Upper lobe of left lung (tissue), 6 donors: ENCODE data around the gene C16orf95. TPM values are rescaled to one million over a fixed set of nuclear protein-coding genes. Genes with fewer than 3 reads are reported as not detected.

ENCODE experiments used
- ATAC-seq, 2 donors: fragments of 200-7000 bp; cut with Tn5 transposase; one replicate each; pipeline ENCODE4 v1.9.1; 2022; ENCODE audit warnings: mild to moderate bottlenecking in 2 of 2, moderate library complexity in 2 of 2; ENCODE audit not compliant: low FRiP score in 2 of 2
- DNase-seq, 2 donors: peaks; one replicate each; pipeline ENCODE4 v3.0.0-alpha.2; 2019 to 2020
- H3K27ac ChIP-seq, 4 donors: fragments of 200-600 bp; sonication (generic); one replicate each; pipeline ENCODE4 v1.5.1; 2016 to 2019
- H3K27me3 ChIP-seq, 4 donors: fragments of 200-600 bp; sonication (generic); one replicate each; pipeline ENCODE4 v1.5.1; 2017 to 2019
- H3K36me3 ChIP-seq, 4 donors: fragments of 200-600 bp; sonication (generic); one replicate each; pipeline ENCODE4 v1.5.1; 2016 to 2019
- H3K4me1 ChIP-seq, 4 donors: fragments of 200-600 bp; sonication (generic); one replicate each; pipeline ENCODE4 v1.5.1; 2018 to 2019
- H3K4me3 ChIP-seq, 4 donors: fragments of 200-600 bp; sonication (generic); one replicate each; pipeline ENCODE4 v1.5.1; 2017 to 2019; ENCODE audit warnings: mild to moderate bottlenecking in 2 of 4, moderate library complexity in 1 of 4
- H3K9me3 ChIP-seq, 4 donors: fragments of 200-600 bp; sonication (generic); one replicate each; pipeline ENCODE4 v1.5.1; 2018 to 2019
- CTCF ChIP-seq, 6 experiments: fragments of 450-650 bp in 4 of 6; fragments of 200-600 bp in 2 of 6; sonication (generic) in 2 of 6; IDR thresholded peaks; one replicate each; pipeline ENCODE4 v1.5.1; 2016 to 2019; ENCODE audit warnings: antibody characterized with exemption in 6 of 6
- EP300 ChIP-seq, 4 donors: sonication (generic); formaldehyde crosslinking; IDR thresholded peaks; one replicate each; pipeline ENCODE4 v1.5.1; 2017; ENCODE audit warnings: antibody characterized with exemption in 4 of 4, control low read depth in 2 of 4
- POLR2A ChIP-seq, 4 donors: fragments of 450-650 bp; IDR thresholded peaks; one replicate each; pipeline ENCODE4 v1.5.1; 2016 to 2017; ENCODE audit warnings: antibody characterized with exemption in 4 of 4, mild to moderate bottlenecking in 2 of 4
- POLR2AphosphoS5 ChIP-seq, 2 donors: sonication (generic); formaldehyde crosslinking; IDR thresholded peaks; one replicate each; pipeline ENCODE4 v1.5.1; 2017; ENCODE audit warnings: antibody characterized with exemption in 2 of 2
- WGBS, 2 donors: methylation state at CpG; one replicate each; pipeline ENCODE4 v1.1.5; 2017 to 2018; 5-methylcytosine and 5-hydroxymethylcytosine counted together
- small RNA-seq, 4 donors: library from RNA; depleted of rRNA; stranded (forward); fragments of <200 nt; gene quantifications; one replicate each; pipeline ENCODE3, GENCODE V24; 2016
- total RNA-seq, 6 donors: library from RNA; depleted of rRNA in 4 of 6; stranded (reverse); fragments of >200 nt in 4 of 6; gene quantifications; one replicate each; pipeline versions ENCODE4 v1.1.0 to v1.2.1, GENCODE V29; 2016 to 2021
- donor health status: DM: no; HTN: no; CAD: no; lungs with moderate emphysema.
- donor health status: DM: no; HTN: yes; CAD: no; lungs with severe emphysema.

Gene C16orf95
- total RNA-seq, 6 donors from 2014 or later: 1.8 to 9.4 (median 3.4) TPM

DNA sequence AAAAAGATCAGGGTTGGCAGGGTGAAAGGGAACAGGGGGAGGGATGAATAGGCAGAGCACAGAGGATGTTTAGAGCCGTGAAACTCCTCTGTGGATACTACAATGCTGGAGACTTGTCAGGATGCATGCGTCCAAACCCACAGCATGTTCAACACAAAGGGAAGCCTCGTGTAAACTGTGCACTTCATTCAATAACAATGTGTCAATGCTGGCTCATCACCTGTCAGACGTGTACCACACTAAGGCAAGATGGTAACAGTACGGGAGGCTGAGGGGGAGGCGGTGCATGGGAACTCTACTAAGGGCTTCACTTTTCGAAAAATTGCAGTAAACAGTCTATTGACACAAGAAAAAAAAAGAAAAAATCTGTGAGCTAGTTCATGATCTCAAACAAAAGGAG, 63.7 kb downstream of the C16orf95 start:
- TF ChIP-seq POLR2AphosphoS5 (IDR thresholded peaks at IDR 0.05) (no peak), EP300 (IDR thresholded peaks at IDR 0.05) (no peak), CTCF (IDR thresholded peaks at IDR 0.05) (no peak), POLR2A (IDR thresholded peaks at IDR 0.05) (no peak)
- Histone ChIP-seq H3K4me3 (no peak overlapping the region), H3K27ac (no peak overlapping the region), H3K4me1 (no peaks in the 10 kb centered on the region), H3K36me3 (no peaks in the 10 kb centered on the region), H3K27me3 (no peaks in the 10 kb centered on the region), H3K9me3 (no peaks in the 10 kb centered on the region)
- 65 to 66% methylated on average over 7 of the region's 7 CpGs for WGBS, 2 donors
- DNase-seq (no peak), ATAC-seq (no peak)

Small RNA genes lying within 50 kb of the gene (small RNA-seq; reads per million reads assigned to genes)
- 0 reads per million in 4 donors for gene AC010531.2

Other genes with a start within 250 kb of the C16orf95 start
- 100 to 1,000 TPM in 1 of 6 donors, 10 to 100 TPM in 5; 15.9 to 103 (median 31.4) TPM for gene FBXO31, start 66.4 kb upstream of the C16orf95 start, total RNA-seq
- gene MAP1LC3B, start 74.9 kb upstream of the C16orf95 start, total RNA-seq: 10 to 100 TPM; 32.5 to 64.2 (median 54.2) TPM
- 10 to 100 TPM; 17.2 to 35.3 (median 26.3) TPM for gene ZCCHC14, start 175.6 kb upstream of the C16orf95 start, total RNA-seq